ENCODE data around the gene FHIT. TPM values are rescaled to one million over a fixed set of nuclear protein-coding genes. Genes with fewer than 3 reads are reported as not detected.

The FHIT gene
- total and polyA plus RNA-seq, 2 experiments from 2014 or later = 0.22 to 0.90 TPM

GRCh38 chr3:59772416-59773408 is 1478.5 kb downstream of the FHIT start:
- H4K20me1 ChIP-seq (ENCODE audit: insufficient read depth) = no peaks in the 10 kb centered on the region
- TF ChIP-seq EZH2 (IDR thresholded peaks at IDR 0.05; ENCODE audit: insufficient read depth, poor library complexity, severe bottlenecking) (no peak), EZH2phosphoT487 (IDR thresholded peaks at IDR 0.05; ENCODE audit: insufficient read depth, low read depth) (no peak)
- H2AFZ ChIP-seq = no peak overlapping the region
- H3K36me3 ChIP-seq (ENCODE audit: low read depth) = no peaks in the 10 kb centered on the region
- WGBS, 2 experiments (ENCODE audit: low coverage in 1 of 2, low lambda C conversion rate in 2 of 2, missing lambda C conversion rate in 2 of 2) = 85 to 87% methylated on average over 12 of the region's 12 CpGs
- H3F3A ChIP-seq (ENCODE audit: insufficient read depth) = peaks cover 34% of the 10 kb centered on the region
- DNase-seq = no peak
- H3K27ac ChIP-seq = peak overlapping the region; percentile 55
- no peaks in the 10 kb centered on the region for H3K79me2 ChIP-seq (ENCODE audit: insufficient read depth)
- H3K4me3 ChIP-seq = no peak overlapping the region
- H3K9me3 ChIP-seq (ENCODE audit: low read depth) = no peaks in the 10 kb centered on the region
- no peaks in the 10 kb centered on the region for H3K9me2 ChIP-seq (ENCODE audit: insufficient read depth)
- H3K4me1 ChIP-seq (ENCODE audit: insufficient read depth) = peaks cover 32% of the 10 kb centered on the region
- H3K27me3 ChIP-seq (replicated peaks; ENCODE audit: insufficient read depth) = no peaks in the 10 kb centered on the region
- H3K9ac ChIP-seq = no peak overlapping the region; the same call in 1 of the 2 replicates
- no peak overlapping the region for H3K4me2 ChIP-seq (ENCODE audit: unreplicated experiment)
- in situ Hi-C loops (cut with MboI) = no loop called here

GRCh38 chr3:59771768-59772181 is 1479.5 kb downstream of the FHIT start:
- Histone ChIP-seq H3K79me2 (ENCODE audit: insufficient read depth) (no peaks in the 10 kb centered on the region), H3K4me1 (ENCODE audit: insufficient read depth) (peaks cover 32% of the 10 kb centered on the region), H4K20me1 (ENCODE audit: insufficient read depth) (no peaks in the 10 kb centered on the region), H3K36me3 (ENCODE audit: low read depth) (no peaks in the 10 kb centered on the region), H2AFZ (no peak overlapping the region), H3K9me3 (ENCODE audit: low read depth) (no peaks in the 10 kb centered on the region), H3F3A (ENCODE audit: insufficient read depth) (peaks cover 37% of the 10 kb centered on the region), H3K4me3 (no peak overlapping the region), H3K9me2 (ENCODE audit: insufficient read depth) (no peaks in the 10 kb centered on the region), H3K27me3 (replicated peaks; ENCODE audit: insufficient read depth) (no peaks in the 10 kb centered on the region), H3K27ac (peak overlapping the region; percentile 55), H3K4me2 (ENCODE audit: unreplicated experiment) (peak overlapping the region; percentile 16), H3K9ac (no peak overlapping the region; the same call in 1 of the 2 replicates)
- 25 to 30% methylated on average over 3 of the region's 3 CpGs for WGBS, 2 experiments (ENCODE audit: low coverage in 1 of 2, low lambda C conversion rate in 2 of 2, missing lambda C conversion rate in 2 of 2)
- TF ChIP-seq EZH2phosphoT487 (IDR thresholded peaks at IDR 0.05; ENCODE audit: insufficient read depth, low read depth) = no peak
- TF ChIP-seq EZH2 (IDR thresholded peaks at IDR 0.05; ENCODE audit: insufficient read depth, poor library complexity, severe bottlenecking) = no peak
- in situ Hi-C loops (cut with MboI) = no loop called here
- peak; percentile 91 for DNase-seq

- WGBS, 2 experiments (ENCODE audit: low coverage in 1 of 2, low lambda C conversion rate in 2 of 2, missing lambda C conversion rate in 2 of 2) = 85 to 92% methylated on average over 13 of the region's 13 CpGs
- H3K9ac ChIP-seq = no peak overlapping the region
Measured at GRCh38 chr3:59769127-59769750, 1482.0 kb downstream of the FHIT start.

GRCh38 chr3:59766200-59766872 is 1484.9 kb downstream of the FHIT start:
- H3K9me3 ChIP-seq (ENCODE audit: low read depth) = no peaks in the 10 kb centered on the region
- peak overlapping the region; percentile 39 for H3K4me2 ChIP-seq (ENCODE audit: unreplicated experiment)
- H2AFZ ChIP-seq = no peak overlapping the region
- H4K20me1 ChIP-seq (ENCODE audit: insufficient read depth) = no peaks in the 10 kb centered on the region
- H3K27me3 ChIP-seq (replicated peaks; ENCODE audit: insufficient read depth) = no peaks in the 10 kb centered on the region
- H3K27ac ChIP-seq = peak overlapping the region; percentile 38
- 30 to 31% methylated on average over 6 of the region's 6 CpGs for WGBS, 2 experiments (ENCODE audit: low coverage in 1 of 2, low lambda C conversion rate in 2 of 2, missing lambda C conversion rate in 2 of 2)
- no peaks in the 10 kb centered on the region for H3K79me2 ChIP-seq (ENCODE audit: insufficient read depth)
- no peak overlapping the region for H3K4me3 ChIP-seq
- H3K4me1 ChIP-seq (ENCODE audit: insufficient read depth) = peaks cover 19% of the 10 kb centered on the region
- in situ Hi-C loops (cut with MboI) = no loop called here
- peaks cover 27% of the 10 kb centered on the region for H3F3A ChIP-seq (ENCODE audit: insufficient read depth)
- DNase-seq = peak; percentile 82
- no peak overlapping the region for H3K9ac ChIP-seq
- TF ChIP-seq EZH2 (IDR thresholded peaks at IDR 0.05; ENCODE audit: insufficient read depth, poor library complexity, severe bottlenecking) (no peak), EZH2phosphoT487 (IDR thresholded peaks at IDR 0.05; ENCODE audit: insufficient read depth, low read depth) (no peak)
- H3K36me3 ChIP-seq (ENCODE audit: low read depth) = no peaks in the 10 kb centered on the region
- no peaks in the 10 kb centered on the region for H3K9me2 ChIP-seq (ENCODE audit: insufficient read depth)

More at GRCh38 chr3:59769127-59769750, 1482.0 kb downstream of the FHIT start:
- H3K4me3 ChIP-seq = no peak overlapping the region
- H2AFZ ChIP-seq = no peak overlapping the region
- H3K27ac ChIP-seq = no peak overlapping the region
- peaks cover 32% of the 10 kb centered on the region for H3K4me1 ChIP-seq (ENCODE audit: insufficient read depth)
- TF ChIP-seq EZH2 (IDR thresholded peaks at IDR 0.05; ENCODE audit: insufficient read depth, poor library complexity, severe bottlenecking) (no peak), EZH2phosphoT487 (IDR thresholded peaks at IDR 0.05; ENCODE audit: insufficient read depth, low read depth) (no peak)
- no peaks in the 10 kb centered on the region for H4K20me1 ChIP-seq (ENCODE audit: insufficient read depth)
- in situ Hi-C loops (cut with MboI) = no loop called here
- H3K9me2 ChIP-seq (ENCODE audit: insufficient read depth) = no peaks in the 10 kb centered on the region
- no peaks in the 10 kb centered on the region for H3K9me3 ChIP-seq (ENCODE audit: low read depth)
- H3K36me3 ChIP-seq (ENCODE audit: low read depth) = no peaks in the 10 kb centered on the region
- H3K27me3 ChIP-seq (replicated peaks; ENCODE audit: insufficient read depth) = no peaks in the 10 kb centered on the region
- no peaks in the 10 kb centered on the region for H3K79me2 ChIP-seq (ENCODE audit: insufficient read depth)
- H3F3A ChIP-seq (ENCODE audit: insufficient read depth) = peaks cover 37% of the 10 kb centered on the region
- no peak overlapping the region for H3K4me2 ChIP-seq (ENCODE audit: unreplicated experiment)
- no peak for DNase-seq

Data from GM23248 (cell line).